Prostate gland (tissue), 2 donors: ENCODE measurements around the gene IRS2. TPM values are rescaled to one million over a fixed set of nuclear protein-coding genes. Genes with fewer than 3 reads are reported as not detected.

Source experiments
- DNase-seq: peaks from one replicate; pipeline ENCODE4 v3.0.0-alpha.2; 2019; ENCODE audit warnings: low spot score
- H3K27ac ChIP-seq, 2 donors: fragments of 200-600 bp; sonication (generic); 2 replicates each; pipeline ENCODE4 v1.5.1; 2017 to 2019
- H3K27me3 ChIP-seq: fragments of 200-600 bp; sonication (generic); replicated peaks from 2 replicates; pipeline ENCODE4 v1.5.1; 2019; ENCODE audit not compliant: insufficient read depth
- H3K36me3 ChIP-seq, 2 donors: fragments of 200-600 bp; sonication (generic); 1 replicate in 1 of 2; 2 replicates in 1 of 2; pipeline versions ENCODE4 v1.5.1 to v1.8.1; 2017 to 2019
- H3K4me1 ChIP-seq: fragments of 200-600 bp; sonication (generic); replicated peaks from 2 replicates; pipeline ENCODE4 v1.5.1; 2019
- H3K4me3 ChIP-seq, 2 donors: fragments of 200-600 bp; sonication (generic); 2 replicates each; pipeline ENCODE4 v1.5.1; 2017 to 2019
- H3K9me3 ChIP-seq: fragments of 200-600 bp; sonication (generic); 2 replicates; pipeline ENCODE4 v1.5.1; 2017
- POLR2A ChIP-seq: fragments of 450-650 bp; IDR thresholded peaks from one replicate; pipeline ENCODE4 v1.6.1; 2016; ENCODE audit warnings: antibody characterized with exemption, mild to moderate bottlenecking
- POLR2AphosphoS5 ChIP-seq: sonication (generic); formaldehyde crosslinking; IDR thresholded peaks from one replicate; pipeline ENCODE4 v1.6.1; 2017; ENCODE audit warnings: antibody characterized with exemption
- WGBS: methylation state at CpG from one replicate; pipeline ENCODE4 v1.1.5; 2018; 5-methylcytosine and 5-hydroxymethylcytosine counted together
- intact Hi-C: fragments of 100-400 bp; cut with DNase I; formaldehyde crosslinking; loops from one replicate; pipeline ENCODE4 v1.14.2; 2022
- total RNA-seq, 2 donors: library from RNA; depleted of rRNA; stranded (reverse); fragments of >200 nt; gene quantifications; one replicate each; pipeline ENCODE4 v1.1.0, GENCODE V29; 2016
- TF ChIP-seq, protein P1 (sequence below), 4 experiments: fragments of 200-600 bp in 2 of 4; fragments of 450-650 bp in 2 of 4; sonication (generic) in 2 of 4; IDR thresholded peaks; 1 replicate in 3 of 4; 2 replicates in 1 of 4; pipeline ENCODE4 v1.5.1; 2016 to 2019; ENCODE audit warnings: antibody characterized with exemption in 4 of 4, mild to moderate bottlenecking in 2 of 4, moderate library complexity in 2 of 4

Gene IRS2
- total RNA-seq, 2 donors from 2014 or later = 43.5 to 54.8 TPM

DNA sequence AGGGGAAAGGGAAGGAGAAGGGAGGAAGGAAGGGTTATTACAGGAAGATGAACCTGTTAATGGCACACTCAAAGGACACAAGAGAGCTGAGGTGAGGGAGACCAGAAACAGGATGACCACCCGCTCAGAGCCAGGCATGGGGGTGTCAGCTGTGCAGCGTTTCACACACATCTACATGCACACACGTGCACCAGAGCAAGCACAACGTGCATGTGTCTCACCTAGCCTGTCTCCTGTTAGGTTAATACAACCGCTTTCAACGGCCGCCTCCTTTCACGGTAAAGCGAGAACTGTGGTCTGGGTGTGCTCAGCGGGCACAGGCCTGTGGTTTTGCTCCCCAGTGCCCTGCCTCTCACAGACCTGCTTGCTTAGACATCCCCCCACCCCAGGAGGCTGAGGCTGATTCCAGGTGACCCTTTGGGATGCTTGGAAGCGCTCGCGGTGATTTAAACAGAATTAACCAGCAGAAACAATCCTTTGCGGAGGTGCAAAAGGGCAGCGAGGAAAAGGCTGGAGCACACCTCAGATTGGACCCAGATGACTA is 27.4 kb downstream of the IRS2 start:
- TF ChIP-seq POLR2A (no peak), POLR2AphosphoS5 (no peak)
- TF ChIP-seq, protein P1, sequence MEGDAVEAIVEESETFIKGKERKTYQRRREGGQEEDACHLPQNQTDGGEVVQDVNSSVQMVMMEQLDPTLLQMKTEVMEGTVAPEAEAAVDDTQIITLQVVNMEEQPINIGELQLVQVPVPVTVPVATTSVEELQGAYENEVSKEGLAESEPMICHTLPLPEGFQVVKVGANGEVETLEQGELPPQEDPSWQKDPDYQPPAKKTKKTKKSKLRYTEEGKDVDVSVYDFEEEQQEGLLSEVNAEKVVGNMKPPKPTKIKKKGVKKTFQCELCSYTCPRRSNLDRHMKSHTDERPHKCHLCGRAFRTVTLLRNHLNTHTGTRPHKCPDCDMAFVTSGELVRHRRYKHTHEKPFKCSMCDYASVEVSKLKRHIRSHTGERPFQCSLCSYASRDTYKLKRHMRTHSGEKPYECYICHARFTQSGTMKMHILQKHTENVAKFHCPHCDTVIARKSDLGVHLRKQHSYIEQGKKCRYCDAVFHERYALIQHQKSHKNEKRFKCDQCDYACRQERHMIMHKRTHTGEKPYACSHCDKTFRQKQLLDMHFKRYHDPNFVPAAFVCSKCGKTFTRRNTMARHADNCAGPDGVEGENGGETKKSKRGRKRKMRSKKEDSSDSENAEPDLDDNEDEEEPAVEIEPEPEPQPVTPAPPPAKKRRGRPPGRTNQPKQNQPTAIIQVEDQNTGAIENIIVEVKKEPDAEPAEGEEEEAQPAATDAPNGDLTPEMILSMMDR (IDR thresholded peaks at IDR 0.05) = no peak
- H3K27ac ChIP-seq = no peak overlapping the region
- H3K9me3 ChIP-seq = no peaks in the 10 kb centered on the region
- intact Hi-C loops = no loop called here
- 86% methylated on average over 15 of the region's 15 CpGs for WGBS
- peaks cover 3% of the 10 kb centered on the region for H3K4me1 ChIP-seq
- H3K36me3 ChIP-seq = no peaks in the 10 kb centered on the region
- H3K27me3 ChIP-seq = no peaks in the 10 kb centered on the region
- DNase-seq = no peak
- H3K4me3 ChIP-seq = no peak overlapping the region

DNA sequence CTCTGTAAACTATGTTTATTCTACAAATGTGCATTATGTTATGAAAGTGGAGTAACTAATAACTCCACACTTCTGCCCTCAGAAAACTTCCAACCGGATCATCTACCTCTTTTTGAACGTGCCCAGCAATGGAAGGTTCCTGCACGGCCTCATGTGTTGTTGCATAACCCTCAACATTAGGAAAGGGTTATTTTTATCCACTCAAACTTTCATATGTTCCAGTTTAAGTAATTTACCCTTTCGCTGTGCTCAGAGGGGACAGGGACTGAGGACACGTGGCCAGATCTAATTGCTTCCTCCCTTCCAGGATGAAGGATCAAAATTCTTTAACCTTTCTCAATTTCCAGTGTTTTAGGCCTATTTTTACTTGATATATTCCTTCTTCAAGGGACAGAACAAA is 29.6 kb downstream of the IRS2 start:
- Histone ChIP-seq H3K36me3 (no peaks in the 10 kb centered on the region), H3K9me3 (no peaks in the 10 kb centered on the region), H3K27ac (no peak overlapping the region), H3K4me3 (no peak overlapping the region), H3K4me1 (peaks cover 3% of the 10 kb centered on the region), H3K27me3 (no peaks in the 10 kb centered on the region)
- 69% methylated on average over 5 of the region's 5 CpGs for whole genome bisulfite sequencing
- no peak for DNase-seq
- TF ChIP-seq, protein P1 (IDR thresholded peaks at IDR 0.05) = no peak
- no peak for TF ChIP-seq POLR2AphosphoS5
- no peak for TF ChIP-seq POLR2A
- intact Hi-C loops = no loop called here

- peaks cover 2% of the 10 kb centered on the region for H3K4me1 ChIP-seq
- 77% methylated on average over 4 of the region's 4 CpGs for WGBS
- no peaks in the 10 kb centered on the region for H3K36me3 ChIP-seq
- H3K27me3 ChIP-seq = no peaks in the 10 kb centered on the region
- intact Hi-C loops = no loop called here
- no peaks in the 10 kb centered on the region for H3K9me3 ChIP-seq
- no peak overlapping the region for H3K4me3 ChIP-seq
- H3K27ac ChIP-seq = no peak overlapping the region
- DNase-seq = no peak
- TF ChIP-seq POLR2AphosphoS5 (no peak), POLR2A (no peak)
- TF ChIP-seq, protein P1 (IDR thresholded peaks at IDR 0.05) = no peak
Measured at GRCh38 chr13:109755997-109756396, 30.4 kb downstream of the IRS2 start.

DNA sequence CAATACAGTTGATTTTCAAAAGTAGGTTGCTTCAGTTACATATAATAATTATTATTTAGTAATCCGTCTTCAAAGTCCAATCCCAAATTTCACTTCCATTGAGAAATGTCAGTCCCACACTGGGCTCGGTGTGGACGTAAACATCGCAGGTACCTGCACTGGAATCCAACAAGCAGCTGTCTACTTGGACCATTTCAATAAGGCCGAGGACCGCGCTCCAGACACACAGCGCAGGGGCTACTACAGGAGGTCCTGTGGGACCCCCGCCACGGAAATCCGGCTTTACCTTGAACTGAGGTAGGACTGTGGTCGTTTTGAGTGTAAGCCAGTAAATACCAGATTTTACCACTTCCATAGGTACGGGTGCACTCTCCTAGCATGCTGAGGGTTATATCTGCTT is 30.8 kb downstream of the IRS2 start:
- H3K27me3 ChIP-seq = no peaks in the 10 kb centered on the region
- no peak for TF ChIP-seq POLR2A
- TF ChIP-seq, protein P1 (IDR thresholded peaks at IDR 0.05) = no peak
- no peak for TF ChIP-seq POLR2AphosphoS5
- H3K27ac ChIP-seq = no peak overlapping the region
- H3K36me3 ChIP-seq = no peaks in the 10 kb centered on the region
- intact Hi-C loops = no loop called here
- no peak for DNase-seq
- 97% methylated on average over 13 of the region's 13 CpGs for WGBS
- H3K9me3 ChIP-seq = no peaks in the 10 kb centered on the region
- H3K4me1 ChIP-seq = no peaks in the 10 kb centered on the region
- H3K4me3 ChIP-seq = no peak overlapping the region

GRCh38 chr13:109751477-109751876 is 34.9 kb downstream of the IRS2 start:
- no peaks in the 10 kb centered on the region for H3K4me1 ChIP-seq
- H3K4me3 ChIP-seq = no peak overlapping the region
- no peak overlapping the region for H3K27ac ChIP-seq
- intact Hi-C loops = no loop called here
- 92% methylated on average over 4 of the region's 4 CpGs for WGBS
- no peaks in the 10 kb centered on the region for H3K36me3 ChIP-seq
- DNase-seq = no peak
- no peaks in the 10 kb centered on the region for H3K9me3 ChIP-seq
- no peaks in the 10 kb centered on the region for H3K27me3 ChIP-seq
- TF ChIP-seq, protein P1 (IDR thresholded peaks at IDR 0.05) = no peak
- TF ChIP-seq POLR2AphosphoS5 (no peak), POLR2A (no peak)
